Prostate gland (tissue), 2 donors: ENCODE data around the gene SGCD. TPM values are rescaled to one million over a fixed set of nuclear protein-coding genes. Genes with fewer than 3 reads are reported as not detected.

Experiments
- DNase-seq: peaks from one replicate; pipeline ENCODE4 v3.0.0-alpha.2; 2019; ENCODE audit warnings: low spot score
- H3K27ac ChIP-seq, 2 donors: fragments of 200-600 bp; sonication (generic); 2 replicates each; pipeline ENCODE4 v1.5.1; 2017 to 2019
- H3K27me3 ChIP-seq: fragments of 200-600 bp; sonication (generic); replicated peaks from 2 replicates; pipeline ENCODE4 v1.5.1; 2019; ENCODE audit not compliant: insufficient read depth
- H3K36me3 ChIP-seq, 2 donors: fragments of 200-600 bp; sonication (generic); 1 replicate in 1 of 2; 2 replicates in 1 of 2; pipeline versions ENCODE4 v1.5.1 to v1.8.1; 2017 to 2019
- H3K4me1 ChIP-seq: fragments of 200-600 bp; sonication (generic); replicated peaks from 2 replicates; pipeline ENCODE4 v1.5.1; 2019
- H3K4me3 ChIP-seq, 2 donors: fragments of 200-600 bp; sonication (generic); 2 replicates each; pipeline ENCODE4 v1.5.1; 2017 to 2019
- H3K9me3 ChIP-seq: fragments of 200-600 bp; sonication (generic); 2 replicates; pipeline ENCODE4 v1.5.1; 2017
- CTCF ChIP-seq, 4 experiments: fragments of 200-600 bp in 2 of 4; fragments of 450-650 bp in 2 of 4; sonication (generic) in 2 of 4; IDR thresholded peaks; 1 replicate in 3 of 4; 2 replicates in 1 of 4; pipeline ENCODE4 v1.5.1; 2016 to 2019; ENCODE audit warnings: antibody characterized with exemption in 4 of 4, mild to moderate bottlenecking in 2 of 4, moderate library complexity in 2 of 4
- POLR2A ChIP-seq: fragments of 450-650 bp; IDR thresholded peaks from one replicate; pipeline ENCODE4 v1.6.1; 2016; ENCODE audit warnings: antibody characterized with exemption, mild to moderate bottlenecking
- POLR2AphosphoS5 ChIP-seq: sonication (generic); formaldehyde crosslinking; IDR thresholded peaks from one replicate; pipeline ENCODE4 v1.6.1; 2017; ENCODE audit warnings: antibody characterized with exemption
- WGBS: methylation state at CpG from one replicate; pipeline ENCODE4 v1.1.5; 2018; 5-methylcytosine and 5-hydroxymethylcytosine counted together
- intact Hi-C: fragments of 100-400 bp; cut with DNase I; formaldehyde crosslinking; loops from one replicate; pipeline ENCODE4 v1.14.2; 2022
- total RNA-seq, 2 donors: library from RNA; depleted of rRNA; stranded (reverse); fragments of >200 nt; gene quantifications; one replicate each; pipeline ENCODE4 v1.1.0, GENCODE V29; 2016

The SGCD gene
- total RNA-seq, 2 donors from 2014 or later: 3.2 to 3.6 TPM

DNA sequence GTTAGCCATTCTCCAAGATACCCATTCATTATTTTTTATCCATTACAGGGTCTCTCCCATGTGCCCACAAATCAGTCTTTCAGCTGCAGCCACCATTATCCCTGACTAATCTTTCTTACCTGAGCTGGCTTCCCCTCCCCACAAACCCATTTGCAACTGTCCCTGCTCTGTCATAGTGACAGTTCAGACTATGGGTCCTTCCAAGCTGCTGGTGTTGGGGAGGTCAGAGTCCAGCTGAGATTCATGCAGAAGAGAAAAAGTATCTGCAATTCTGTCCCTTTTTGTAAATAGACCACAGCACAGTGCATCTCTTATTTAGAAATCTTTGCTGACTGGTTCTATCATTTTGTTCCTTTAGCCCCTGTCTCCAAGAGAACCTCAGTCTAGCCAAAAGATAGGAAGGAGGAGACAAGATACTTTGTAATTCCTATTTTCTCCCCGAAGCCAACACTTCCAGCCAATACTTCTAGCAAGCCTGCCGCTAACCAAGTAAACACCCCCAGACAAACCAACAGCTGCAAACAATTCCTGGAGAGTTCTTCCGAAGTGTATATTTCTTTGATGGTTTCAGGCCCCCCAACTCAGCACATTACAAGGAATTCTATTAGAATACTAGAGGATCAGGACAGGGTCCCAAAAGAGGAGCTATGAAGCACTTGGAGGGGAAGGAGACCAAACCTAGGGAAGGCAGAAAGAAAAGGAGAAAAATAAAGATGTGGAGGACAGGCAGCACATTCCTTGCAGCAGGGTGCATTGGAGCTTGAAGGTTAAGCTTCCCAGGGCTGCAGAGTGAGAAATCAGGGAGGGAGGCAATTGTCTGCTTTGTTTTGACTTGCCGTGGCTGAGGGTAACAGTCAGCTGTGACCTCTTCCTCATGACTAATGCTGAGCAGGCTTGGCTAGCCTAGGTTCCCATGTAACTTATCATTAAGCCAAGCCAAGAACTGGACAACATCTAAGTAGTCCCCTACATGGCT lies 148.5 kb downstream of the SGCD start:
- TF ChIP-seq CTCF (IDR thresholded peaks at IDR 0.05) (no peak), POLR2A (no peak), POLR2AphosphoS5 (no peak)
- no peaks in the 10 kb centered on the region for H3K36me3 ChIP-seq
- no peak overlapping the region for H3K27ac ChIP-seq
- H3K4me1 ChIP-seq: no peaks in the 10 kb centered on the region
- no peak for DNase-seq
- intact Hi-C loops: no loop called here
- no peaks in the 10 kb centered on the region for H3K27me3 ChIP-seq
- WGBS: 21% methylated on average over 4 of the region's 4 CpGs
- no peaks in the 10 kb centered on the region for H3K9me3 ChIP-seq
- no peak overlapping the region for H3K4me3 ChIP-seq

- intact Hi-C loops: no loop called here
- no peaks in the 10 kb centered on the region for H3K27me3 ChIP-seq
- no peaks in the 10 kb centered on the region for H3K4me1 ChIP-seq
- TF ChIP-seq CTCF (IDR thresholded peaks at IDR 0.05) (no peak), POLR2AphosphoS5 (no peak), POLR2A (no peak)
- no peak overlapping the region for H3K4me3 ChIP-seq
- 68% methylated on average over 3 of the region's 3 CpGs for WGBS
- no peak for DNase-seq
- H3K27ac ChIP-seq: no peak overlapping the region
- no peaks in the 10 kb centered on the region for H3K36me3 ChIP-seq
- H3K9me3 ChIP-seq: no peaks in the 10 kb centered on the region
Measured at GRCh38 chr5:156476158-156476551, 149.2 kb downstream of the SGCD start.

DNA sequence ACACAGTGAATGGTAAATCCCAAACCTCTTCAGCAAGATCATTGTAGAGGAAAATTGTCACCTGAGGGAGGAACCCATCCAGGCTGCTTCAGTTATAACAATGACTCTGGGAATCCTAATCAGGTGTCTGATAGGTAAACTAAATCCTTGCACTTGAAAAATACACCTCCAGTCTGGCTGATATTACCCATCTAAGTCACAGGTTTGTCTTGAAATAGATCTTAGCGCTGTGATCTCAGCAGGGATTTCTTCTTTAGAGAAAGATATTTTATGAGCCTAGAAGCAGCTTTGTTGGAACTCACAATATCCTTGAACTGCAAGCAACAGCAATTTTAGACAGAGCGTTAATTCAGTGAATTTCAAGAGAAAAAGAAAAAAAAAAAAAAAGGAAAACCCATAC lies 149.7 kb downstream of the SGCD start:
- Histone ChIP-seq H3K27me3 (no peaks in the 10 kb centered on the region), H3K4me3 (no peak overlapping the region), H3K4me1 (no peaks in the 10 kb centered on the region), H3K27ac (no peak overlapping the region), H3K36me3 (no peaks in the 10 kb centered on the region), H3K9me3 (no peaks in the 10 kb centered on the region)
- TF ChIP-seq CTCF (IDR thresholded peaks at IDR 0.05) (no peak), POLR2A (no peak)
- DNase-seq: no peak
- WGBS: 72% methylated on average over 2 of the region's 2 CpGs
- intact Hi-C loops: no loop called here

- Histone ChIP-seq H3K27me3 (no peaks in the 10 kb centered on the region), H3K36me3 (no peaks in the 10 kb centered on the region), H3K9me3 (no peaks in the 10 kb centered on the region), H3K4me3 (no peak overlapping the region), H3K27ac (no peak overlapping the region), H3K4me1 (no peaks in the 10 kb centered on the region)
- TF ChIP-seq POLR2A (no peak), CTCF (IDR thresholded peaks at IDR 0.05) (no peak), POLR2AphosphoS5 (no peak)
- no peak for DNase-seq
- WGBS: 100% methylated on average over 1 of the region's 1 CpG
- intact Hi-C loops: no loop called here
Measured at GRCh38 chr5:156477196-156477595, 150.2 kb downstream of the SGCD start.

GRCh38 chr5:156479849-156480248 lies 152.9 kb downstream of the SGCD start:
- H3K4me3 ChIP-seq: no peak overlapping the region
- H3K27me3 ChIP-seq: no peaks in the 10 kb centered on the region
- H3K36me3 ChIP-seq: no peaks in the 10 kb centered on the region
- WGBS: 92% methylated on average over 1 of the region's 1 CpG
- no peak for DNase-seq
- intact Hi-C loops: no loop called here
- H3K4me1 ChIP-seq: no peaks in the 10 kb centered on the region
- TF ChIP-seq POLR2AphosphoS5 (no peak), CTCF (IDR thresholded peaks at IDR 0.05) (no peak), POLR2A (no peak)
- H3K27ac ChIP-seq: no peak overlapping the region
- H3K9me3 ChIP-seq: no peaks in the 10 kb centered on the region
